HEK293 (cell line): Measurements from ENCODE around the gene MEGF10.

ENCODE experiments used
- CTCF ChIA-PET: fragments of 350-600 bp; formaldehyde crosslinking; extraction: SDS; loops from one replicate; lab custom pipeline; 2021; ENCODE audit warnings: antibody characterized with exemption; lab: Yijun Ruan, JAX
- POLR2A ChIA-PET: fragments of 300-600 bp; formaldehyde crosslinking; extraction: SDS; loops from one replicate; lab custom pipeline; 2020; ENCODE audit warnings: antibody characterized with exemption, inconsistent platforms; lab: Yijun Ruan, JAX
- H3K27ac ChIP-seq: fragments of 200-500 bp; sonication (Bioruptor generic); 2 replicates; pipeline ENCODE4 v1.5.1; 2014; ENCODE audit warnings: low read depth, low read length, control low read depth, inconsistent platforms; ENCODE audit errors: extremely low read depth
- H3K36me3 ChIP-seq, 2 experiments: fragments of 200-500 bp in 1 of 2; sonication (Bioruptor generic) in 1 of 2; 1 replicate in 1 of 2; 2 replicates in 1 of 2; pipeline ENCODE4 v1.5.1; 2014 to 2017; ENCODE audit warnings: inconsistent platforms in 2 of 2, low read length in 2 of 2; ENCODE audit not compliant: control insufficient read depth in 2 of 2, insufficient read depth in 1 of 2
- H3K4me1 ChIP-seq: fragments of 200-500 bp; sonication (Bioruptor generic); 2 replicates; pipeline ENCODE4 v1.5.1; 2014; ENCODE audit warnings: mild to moderate bottlenecking, low read length, inconsistent platforms; ENCODE audit not compliant: control insufficient read depth, insufficient read depth
- H3K4me3 ChIP-seq: 2 replicates; pipeline ENCODE4 v1.5.1; 2011; ENCODE audit warnings: low read depth, mild to moderate bottlenecking, control low read depth, low read length, moderate library complexity
- H3K9me3 ChIP-seq: fragments of 200-500 bp; sonication (Bioruptor generic); 2 replicates; pipeline ENCODE4 v1.5.1; 2014; ENCODE audit warnings: low read depth, low read length, inconsistent platforms; ENCODE audit not compliant: control insufficient read depth, insufficient read depth
- ATF2 ChIP-seq: fragments of 450-650 bp; formaldehyde crosslinking; IDR thresholded peaks from 2 replicates; pipeline ENCODE4 v1.5.1; 2016; ENCODE audit warnings: missing biosample characterization, missing genetic modification characterization, low read depth
- GFI1B ChIP-seq: fragments of 450-650 bp; formaldehyde crosslinking; IDR thresholded peaks from 2 replicates; pipeline ENCODE4 v1.5.1; 2016; ENCODE audit warnings: missing biosample characterization, missing genetic modification characterization
- GLIS1 ChIP-seq: fragments of 450-650 bp; formaldehyde crosslinking; IDR thresholded peaks from 2 replicates; pipeline ENCODE4 v1.5.1; 2016; ENCODE audit warnings: missing biosample characterization, missing genetic modification characterization
- GLIS2 ChIP-seq: fragments of 450-650 bp; formaldehyde crosslinking; IDR thresholded peaks from 2 replicates; pipeline ENCODE4 v1.5.1; 2016; ENCODE audit warnings: missing biosample characterization, missing genetic modification characterization
- WT1 ChIP-seq: fragments of 450-650 bp; formaldehyde crosslinking; IDR thresholded peaks from 2 replicates; pipeline ENCODE4 v1.5.1; 2016; ENCODE audit warnings: missing biosample characterization, missing genetic modification characterization
- ZBTB1 ChIP-seq: fragments of 450-650 bp; formaldehyde crosslinking; IDR thresholded peaks from 2 replicates; pipeline ENCODE4 v1.5.1; 2016; ENCODE audit warnings: missing biosample characterization, missing genetic modification characterization
- ZFP3 ChIP-seq: fragments of 450-650 bp; formaldehyde crosslinking; IDR thresholded peaks from 2 replicates; pipeline ENCODE4 v1.5.1; 2016; ENCODE audit warnings: low read depth, missing biosample characterization, missing genetic modification characterization
- ZNF140 ChIP-seq: fragments of 450-650 bp; formaldehyde crosslinking; IDR thresholded peaks from 2 replicates; pipeline ENCODE4 v1.5.1; 2016; ENCODE audit warnings: missing biosample characterization, missing genetic modification characterization
- ZNF174 ChIP-seq: fragments of 450-650 bp; formaldehyde crosslinking; IDR thresholded peaks from 2 replicates; pipeline ENCODE4 v1.5.0; 2017; ENCODE audit warnings: missing biosample characterization, mild to moderate bottlenecking, missing genetic modification characterization
- ZNF221 ChIP-seq: fragments of 450-650 bp; formaldehyde crosslinking; IDR thresholded peaks from 2 replicates; pipeline ENCODE4 v1.5.1; 2017; ENCODE audit warnings: missing biosample characterization, missing genetic modification characterization, borderline replicate concordance
- ZNF23 ChIP-seq: fragments of 450-650 bp; formaldehyde crosslinking; IDR thresholded peaks from 2 replicates; pipeline ENCODE4 v1.5.1; 2016; ENCODE audit warnings: missing biosample characterization, missing genetic modification characterization, borderline replicate concordance
- ZNF292 ChIP-seq: fragments of 450-650 bp; formaldehyde crosslinking; IDR thresholded peaks from 2 replicates; pipeline ENCODE4 v1.5.1; 2016; ENCODE audit warnings: low read depth, missing biosample characterization, missing genetic modification characterization, borderline replicate concordance
- ZNF335 ChIP-seq: fragments of 450-650 bp; formaldehyde crosslinking; conservative IDR thresholded peaks from 2 replicates; pipeline ENCODE4 v1.5.1; 2016; ENCODE audit warnings: missing biosample characterization, missing genetic modification characterization
- ZNF426 ChIP-seq: fragments of 450-650 bp; formaldehyde crosslinking; IDR thresholded peaks from 2 replicates; pipeline ENCODE4 v1.5.1; 2017; ENCODE audit warnings: missing biosample characterization, missing genetic modification characterization, mild to moderate bottlenecking, inconsistent platforms, moderate library complexity
- ZNF473 ChIP-seq: fragments of 450-650 bp; formaldehyde crosslinking; IDR thresholded peaks from 2 replicates; pipeline ENCODE4 v1.5.1; 2017; ENCODE audit warnings: missing biosample characterization, missing genetic modification characterization
- ZNF692 ChIP-seq: fragments of 450-650 bp; formaldehyde crosslinking; IDR thresholded peaks from 2 replicates; pipeline ENCODE4 v1.5.1; 2016; ENCODE audit warnings: missing biosample characterization, missing genetic modification characterization
- ZNF707 ChIP-seq: fragments of 450-650 bp; formaldehyde crosslinking; IDR thresholded peaks from 2 replicates; pipeline ENCODE4 v1.5.1; 2016; ENCODE audit warnings: missing biosample characterization, missing genetic modification characterization
- ZNF830 ChIP-seq: fragments of 450-650 bp; IDR thresholded peaks from 2 replicates; pipeline ENCODE4 v1.5.0; 2018; ENCODE audit warnings: missing biosample characterization, missing genetic modification characterization, low read depth, mild to moderate bottlenecking, moderate library complexity
- TF ChIP-seq, protein P1 (sequence below): fragments of 450-650 bp; formaldehyde crosslinking; IDR thresholded peaks from 2 replicates; pipeline ENCODE4 v1.5.1; 2016; ENCODE audit warnings: missing biosample characterization, missing genetic modification characterization
- TF ChIP-seq, protein P2 (sequence below): fragments of 450-650 bp; formaldehyde crosslinking; IDR thresholded peaks from 2 replicates; pipeline ENCODE4 v1.5.1; 2016; ENCODE audit warnings: missing biosample characterization, missing genetic modification characterization
- TF ChIP-seq, protein P3 (sequence below): fragments of 450-650 bp; formaldehyde crosslinking; IDR thresholded peaks from 2 replicates; pipeline ENCODE4 v1.5.1; 2016; ENCODE audit warnings: missing biosample characterization, missing genetic modification characterization
- TF ChIP-seq, protein P4 (sequence below): fragments of 450-650 bp; formaldehyde crosslinking; IDR thresholded peaks from 2 replicates; pipeline ENCODE4 v1.5.1; 2016; ENCODE audit warnings: missing biosample characterization, missing genetic modification characterization

MEGF10 gene

DNA sequence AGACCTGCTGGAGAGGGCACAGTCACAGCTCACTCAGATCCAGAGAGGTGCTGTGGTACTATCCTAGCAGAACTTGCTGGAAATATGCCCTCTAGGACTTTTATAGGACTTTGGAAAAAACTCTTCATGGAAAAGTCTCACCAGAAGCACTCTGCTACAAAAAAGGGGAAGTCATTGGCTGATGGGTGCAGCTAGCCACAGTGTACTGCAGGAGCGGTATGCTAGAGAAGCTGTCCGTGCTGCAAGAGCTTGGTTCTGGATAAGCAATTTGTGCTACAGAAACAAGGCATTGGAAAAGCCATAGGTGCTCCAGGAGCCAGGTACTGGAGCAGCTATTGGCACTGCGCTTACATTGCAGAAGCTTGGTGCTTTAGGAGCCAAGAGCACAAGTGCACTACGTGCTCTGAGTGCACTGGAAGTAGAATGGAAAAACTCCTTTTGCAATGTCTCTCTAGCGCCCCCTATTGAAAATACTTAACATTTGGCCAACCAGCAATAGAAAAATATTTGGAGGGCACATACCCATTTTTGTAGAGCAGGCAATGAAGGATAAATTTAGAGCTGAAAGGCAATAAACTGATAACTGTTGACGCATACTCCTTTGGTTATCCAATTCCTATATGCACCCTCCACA is 83.4 kb downstream of the MEGF10 start:
- ChIA-PET POLR2A (no interaction called here), CTCF (interaction anchor here (0.6 to 1.7 kb wide), 12 partner anchors 10 to 1986 kb away, joined by 3 to 6 read pairs (median 4); partner anchors contain the start of gene MEGF10)
- Histone ChIP-seq H3K4me1 (no peaks in the 10 kb centered on the region), H3K9me3 (no peaks in the 10 kb centered on the region), H3K27ac (no peak overlapping the region), H3K36me3 (no peaks in the 10 kb centered on the region), H3K4me3 (no peak overlapping the region)
- TF ChIP-seq WT1 (tag by site-specific recombination) (no peak), ZNF707 (tag by site-specific recombination) (no peak), GLIS2 (tag by site-specific recombination) (no peak), ZNF473 (tag by site-specific recombination) (no peak), ZNF692 (tag by site-specific recombination) (no peak), ZFP3 (tag by site-specific recombination) (no peak), ZNF830 (no peak), ZBTB1 (no peak)
- TF ChIP-seq, protein P1, sequence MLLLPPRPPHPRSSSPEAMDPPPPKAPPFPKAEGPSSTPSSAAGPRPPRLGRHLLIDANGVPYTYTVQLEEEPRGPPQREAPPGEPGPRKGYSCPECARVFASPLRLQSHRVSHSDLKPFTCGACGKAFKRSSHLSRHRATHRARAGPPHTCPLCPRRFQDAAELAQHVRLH (tag by site-specific recombination) = no peak
- TF ChIP-seq, protein P2, sequence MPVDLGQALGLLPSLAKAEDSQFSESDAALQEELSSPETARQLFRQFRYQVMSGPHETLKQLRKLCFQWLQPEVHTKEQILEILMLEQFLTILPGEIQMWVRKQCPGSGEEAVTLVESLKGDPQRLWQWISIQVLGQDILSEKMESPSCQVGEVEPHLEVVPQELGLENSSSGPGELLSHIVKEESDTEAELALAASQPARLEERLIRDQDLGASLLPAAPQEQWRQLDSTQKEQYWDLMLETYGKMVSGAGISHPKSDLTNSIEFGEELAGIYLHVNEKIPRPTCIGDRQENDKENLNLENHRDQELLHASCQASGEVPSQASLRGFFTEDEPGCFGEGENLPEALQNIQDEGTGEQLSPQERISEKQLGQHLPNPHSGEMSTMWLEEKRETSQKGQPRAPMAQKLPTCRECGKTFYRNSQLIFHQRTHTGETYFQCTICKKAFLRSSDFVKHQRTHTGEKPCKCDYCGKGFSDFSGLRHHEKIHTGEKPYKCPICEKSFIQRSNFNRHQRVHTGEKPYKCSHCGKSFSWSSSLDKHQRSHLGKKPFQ (tag by site-specific recombination) = no peak

- ChIA-PET CTCF (interaction anchor here (0.7 to 1.6 kb wide), 7 partner anchors 9 to 1469 kb away, joined by 3 to 5 read pairs (median 3); no protein-coding TSS in a partner anchor), POLR2A (no interaction called here)
- Histone ChIP-seq H3K27ac (no peak overlapping the region), H3K9me3 (no peaks in the 10 kb centered on the region), H3K4me1 (no peaks in the 10 kb centered on the region), H3K36me3 (no peaks in the 10 kb centered on the region), H3K4me3 (no peak overlapping the region)
- TF ChIP-seq ZNF292 (tag by site-specific recombination) (no peak), ZNF174 (tag by site-specific recombination) (no peak)
Measured at GRCh38 chr5:127375124-127375523, 84.5 kb downstream of the MEGF10 start.

DNA sequence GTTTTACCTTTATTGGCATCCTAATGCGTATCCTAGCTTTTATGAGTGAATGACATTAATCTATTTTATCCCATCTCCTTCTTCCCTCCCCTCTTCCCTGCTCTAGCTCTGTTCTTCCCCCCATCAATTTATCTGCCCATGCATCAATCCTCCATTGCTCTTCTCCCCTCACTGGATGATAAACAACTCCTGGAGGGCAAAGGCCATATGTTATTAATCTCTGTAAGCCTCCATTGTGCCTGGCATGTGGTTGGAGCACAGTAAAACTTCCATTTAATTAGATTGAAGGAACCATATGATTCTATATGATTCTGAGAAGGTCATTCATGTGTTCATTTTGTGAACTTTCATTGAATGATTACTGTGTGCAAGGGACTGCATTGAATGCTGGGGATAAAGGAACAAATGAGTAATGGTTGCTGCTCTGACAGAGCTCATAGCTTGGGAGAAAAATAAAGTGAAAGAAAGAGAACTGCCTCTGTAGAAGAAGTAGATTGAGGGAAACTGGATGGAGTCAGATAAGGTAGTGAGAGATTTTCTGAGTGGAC is 85.0 kb downstream of the MEGF10 start:
- H3K27ac ChIP-seq = no peak overlapping the region
- H3K36me3 ChIP-seq = no peaks in the 10 kb centered on the region
- ChIA-PET CTCF (interaction anchor here (1.0 kb wide), 1 partner anchor 62 kb away, joined by 3 read pairs; no protein-coding TSS in a partner anchor), POLR2A (no interaction called here)
- H3K4me3 ChIP-seq = no peak overlapping the region
- H3K4me1 ChIP-seq = no peaks in the 10 kb centered on the region
- TF ChIP-seq ZNF426 (no peak), ZNF335 (tag by site-specific recombination) (no peak), GLIS1 (tag by site-specific recombination) (no peak), ZNF140 (no peak), ZNF23 (tag by site-specific recombination) (no peak), ATF2 (tag by site-specific recombination) (no peak), ZNF221 (tag by site-specific recombination) (no peak), GFI1B (tag by site-specific recombination) (no peak), ZNF174 (tag by site-specific recombination) (no peak)
- TF ChIP-seq, protein P3, sequence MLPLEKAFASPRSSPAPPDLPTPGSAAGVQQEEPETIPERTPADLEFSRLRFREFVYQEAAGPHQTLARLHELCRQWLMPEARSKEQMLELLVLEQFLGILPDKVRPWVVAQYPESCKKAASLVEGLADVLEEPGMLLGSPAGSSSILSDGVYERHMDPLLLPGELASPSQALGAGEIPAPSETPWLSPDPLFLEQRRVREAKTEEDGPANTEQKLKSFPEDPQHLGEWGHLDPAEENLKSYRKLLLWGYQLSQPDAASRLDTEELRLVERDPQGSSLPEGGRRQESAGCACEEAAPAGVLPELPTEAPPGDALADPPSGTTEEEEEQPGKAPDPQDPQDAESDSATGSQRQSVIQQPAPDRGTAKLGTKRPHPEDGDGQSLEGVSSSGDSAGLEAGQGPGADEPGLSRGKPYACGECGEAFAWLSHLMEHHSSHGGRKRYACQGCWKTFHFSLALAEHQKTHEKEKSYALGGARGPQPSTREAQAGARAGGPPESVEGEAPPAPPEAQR (tag by site-specific recombination) = no peak
- TF ChIP-seq, protein P4, sequence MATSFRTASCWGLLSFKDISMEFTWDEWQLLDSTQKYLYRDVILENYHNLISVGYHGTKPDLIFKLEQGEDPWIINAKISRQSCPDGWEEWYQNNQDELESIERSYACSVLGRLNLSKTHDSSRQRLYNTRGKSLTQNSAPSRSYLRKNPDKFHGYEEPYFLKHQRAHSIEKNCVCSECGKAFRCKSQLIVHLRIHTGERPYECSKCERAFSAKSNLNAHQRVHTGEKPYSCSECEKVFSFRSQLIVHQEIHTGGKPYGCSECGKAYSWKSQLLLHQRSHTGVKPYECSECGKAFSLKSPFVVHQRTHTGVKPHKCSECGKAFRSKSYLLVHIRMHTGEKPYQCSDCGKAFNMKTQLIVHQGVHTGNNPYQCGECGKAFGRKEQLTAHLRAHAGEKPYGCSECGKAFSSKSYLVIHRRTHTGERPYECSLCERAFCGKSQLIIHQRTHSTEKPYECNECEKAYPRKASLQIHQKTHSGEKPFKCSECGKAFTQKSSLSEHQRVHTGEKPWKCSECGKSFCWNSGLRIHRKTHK (tag by site-specific recombination) = no peak
- TF ChIP-seq, all 188 proteins: peak for 0
- no peaks in the 10 kb centered on the region for H3K9me3 ChIP-seq
